H1 (cell line): Measurements from ENCODE around the gene DDX49. TPM values are rescaled to one million over a fixed set of nuclear protein-coding genes. Genes with fewer than 3 reads are reported as not detected.

Experiments used
- CTCF ChIA-PET: fragments of 300-600 bp; sonication (Branson Sonifier 250); formaldehyde crosslinking; loops from one replicate; lab custom pipeline; 2021; ENCODE audit not compliant: partially characterized antibody; lab: Charles Lee
- POLR2A ChIA-PET: fragments of 300-600 bp; sonication (Branson Sonifier 250); formaldehyde crosslinking; loops from one replicate; lab custom pipeline; 2021; ENCODE audit warnings: inconsistent platforms; ENCODE audit not compliant: partially characterized antibody; lab: Charles Lee
- DNase-seq, 2 experiments: peaks; one replicate each; pipeline versions ENCODE4 v3.0.0 to v3.0.0-alpha.2; 2010 to 2022; ENCODE audit warnings: low spot score in 2 of 2, low read depth in 1 of 2, mixed read lengths in 1 of 2
- FAIRE-seq: peaks from 2 replicates; lab custom pipeline; 2011; peaks lifted over from hg19 to GRCh38; lab: Jason Lieb, UNC
- H2AFZ ChIP-seq: 2 replicates; pipeline ENCODE4 v1.8.1; 2012; ENCODE audit warnings: low read length, inconsistent platforms
- H2AK5ac ChIP-seq: 2 replicates; pipeline ENCODE4 v1.6.1; 2013; ENCODE audit warnings: low read depth, low read length
- H2BK120ac ChIP-seq: replicated peaks from 2 replicates; pipeline ENCODE3; 2013; ENCODE audit warnings: low read depth, low read length, inconsistent platforms
- H2BK12ac ChIP-seq: 2 replicates; pipeline ENCODE4 v1.6.1; 2013; ENCODE audit warnings: low read depth, low read length
- H2BK15ac ChIP-seq: 2 replicates; pipeline ENCODE4 v1.6.1; 2013; ENCODE audit warnings: low read length
- H2BK20ac ChIP-seq: 2 replicates; pipeline ENCODE4 v1.6.1; 2013; ENCODE audit warnings: low read length
- H2BK5ac ChIP-seq: 2 replicates; pipeline ENCODE4 v1.6.1; 2013; ENCODE audit warnings: low read depth, low read length
- H3K14ac ChIP-seq: 2 replicates; pipeline ENCODE4 v1.6.1; 2013; ENCODE audit warnings: inconsistent platforms; ENCODE audit not compliant: insufficient read length
- H3K18ac ChIP-seq: 2 replicates; pipeline ENCODE4 v1.6.1; 2013; ENCODE audit warnings: low read length; ENCODE audit errors: extremely low read depth
- H3K23ac ChIP-seq: 2 replicates; pipeline ENCODE4 v1.6.1; 2013; ENCODE audit warnings: inconsistent platforms; ENCODE audit not compliant: insufficient read length
- H3K23me2 ChIP-seq: 2 replicates; pipeline ENCODE4 v1.6.1; 2013; ENCODE audit warnings: low read depth, low read length
- H3K27ac ChIP-seq: 2 replicates; pipeline ENCODE4 v1.6.1; 2011; ENCODE audit warnings: low read depth, low read length, inconsistent platforms
- H3K27me3 ChIP-seq, 4 experiments: replicated peaks in 1 of 4; 1 replicate in 1 of 4; 2 replicates in 3 of 4; pipeline versions ENCODE4 v1.6.1 to v1.8.1; 2011 to 2013; ENCODE audit warnings: low read length in 3 of 4, mild to moderate bottlenecking in 3 of 4, inconsistent platforms in 2 of 4, mixed read lengths in 2 of 4, moderate library complexity in 1 of 4; ENCODE audit not compliant: control insufficient read depth in 3 of 4, insufficient read depth in 3 of 4; ENCODE audit errors: extremely low read depth in 1 of 4
- H3K36me3 ChIP-seq, 4 experiments: 2 replicates each; pipeline versions ENCODE4 v1.6.1 to v1.8.1; 2011 to 2013; ENCODE audit warnings: mild to moderate bottlenecking in 4 of 4, low read length in 3 of 4, moderate library complexity in 2 of 4, control low read depth in 1 of 4, inconsistent platforms in 1 of 4; ENCODE audit not compliant: insufficient read depth in 4 of 4, control insufficient read depth in 2 of 4
- H3K4ac ChIP-seq: replicated peaks from 2 replicates; pipeline ENCODE3; 2013; ENCODE audit warnings: low read length, low read depth, mixed read lengths, inconsistent platforms; ENCODE audit not compliant: insufficient read length
- H3K4me1 ChIP-seq, 4 experiments: replicated peaks in 1 of 4; 1 replicate in 1 of 4; 2 replicates in 3 of 4; pipeline versions ENCODE4 v1.6.1 to v1.8.1; 2011 to 2013; ENCODE audit warnings: low read length in 3 of 4, inconsistent platforms in 2 of 4, mixed read lengths in 1 of 4; ENCODE audit not compliant: insufficient read depth in 4 of 4, control insufficient read depth in 3 of 4
- H3K4me2 ChIP-seq, 2 experiments: 2 replicates each; pipeline versions ENCODE4 v1.6.1 to v1.8.1; 2011 to 2013; ENCODE audit warnings: low read depth in 2 of 2, low read length in 2 of 2, control low read depth in 1 of 2, inconsistent platforms in 1 of 2, mild to moderate bottlenecking in 1 of 2; ENCODE audit not compliant: insufficient read depth in 1 of 2
- H3K4me3 ChIP-seq, 4 experiments: fragments of 200-600, 300-600 bp in 1 of 4; sonication (generic), shearing (Covaris generic), sonication (Bioruptor Twin) in 1 of 4; 2 replicates each; pipeline versions ENCODE4 v1.5.1 to v1.8.1; 2011 to 2016; ENCODE audit warnings: low read length in 4 of 4, low read depth in 3 of 4, control low read depth in 2 of 4, inconsistent platforms in 2 of 4, mild to moderate bottlenecking in 2 of 4, mixed read lengths in 1 of 4, moderate library complexity in 1 of 4; ENCODE audit not compliant: insufficient read depth in 2 of 4; ENCODE audit errors: extremely low read depth in 1 of 4
- H3K56ac ChIP-seq: replicated peaks from 2 replicates; pipeline ENCODE3; 2013; ENCODE audit warnings: low read depth, mild to moderate bottlenecking, mixed read lengths, low read length, inconsistent platforms; ENCODE audit not compliant: insufficient read length
- H3K79me1 ChIP-seq: 2 replicates; pipeline ENCODE4 v1.6.1; 2013; ENCODE audit warnings: low read depth, low read length, control low read depth
- H3K79me2 ChIP-seq, 2 experiments: 2 replicates each; pipeline versions ENCODE4 v1.6.1 to v1.8.1; 2012 to 2013; ENCODE audit warnings: low read length in 2 of 2, mild to moderate bottlenecking in 2 of 2, inconsistent platforms in 1 of 2; ENCODE audit not compliant: insufficient read depth in 2 of 2, control insufficient read depth in 1 of 2
- H3K9ac ChIP-seq, 4 experiments: replicated peaks in 1 of 4; 1 replicate in 1 of 4; 2 replicates in 3 of 4; pipeline versions ENCODE4 v1.6.1 to v1.8.1; 2011 to 2013; ENCODE audit warnings: low read depth in 3 of 4, low read length in 3 of 4, control low read depth in 2 of 4, mild to moderate bottlenecking in 2 of 4, moderate library complexity in 2 of 4, inconsistent platforms in 1 of 4; ENCODE audit errors: extremely low read depth in 1 of 4
- H3K9me3 ChIP-seq, 2 experiments: 2 replicates each; pipeline versions ENCODE4 v1.6.1 to v1.8.1; 2012 to 2013; ENCODE audit warnings: mild to moderate bottlenecking in 2 of 2, moderate library complexity in 2 of 2, control low read depth in 1 of 2, inconsistent platforms in 1 of 2, low read depth in 1 of 2, low read length in 1 of 2, mixed read lengths in 1 of 2; ENCODE audit not compliant: insufficient read depth in 2 of 2
- H4K20me1 ChIP-seq, 2 experiments: replicated peaks in 1 of 2; 2 replicates each; pipeline versions ENCODE3 to v1.8.1; 2011 to 2013; ENCODE audit warnings: inconsistent platforms in 2 of 2, low read length in 2 of 2, mild to moderate bottlenecking in 1 of 2; ENCODE audit not compliant: insufficient read depth in 2 of 2, control insufficient read depth in 1 of 2
- H4K5ac ChIP-seq: 2 replicates; pipeline ENCODE4 v1.6.1; 2013; ENCODE audit warnings: low read length, low read depth, mixed read lengths, inconsistent platforms; ENCODE audit not compliant: insufficient read length
- H4K8ac ChIP-seq: 2 replicates; pipeline ENCODE4 v1.8.0; 2013; ENCODE audit warnings: mild to moderate bottlenecking, moderate library complexity, low read length, inconsistent platforms; ENCODE audit not compliant: insufficient read depth; ENCODE audit errors: extremely low read depth
- H4K91ac ChIP-seq: replicated peaks from 2 replicates; pipeline ENCODE3; 2013; ENCODE audit warnings: low read length, mixed read lengths, inconsistent platforms; ENCODE audit not compliant: insufficient read length
- CEBPB ChIP-seq: IDR thresholded peaks from 2 replicates; pipeline ENCODE4 v1.6.1; 2012; ENCODE audit warnings: low read depth, low read length
- CHD1 ChIP-seq: IDR thresholded peaks from 2 replicates; pipeline ENCODE4 v1.6.1; 2012; ENCODE audit warnings: low read depth, low read length, improper control_type of control experiment
- CREB1 ChIP-seq: IDR thresholded peaks from 2 replicates; pipeline ENCODE4 v1.6.1; 2012; ENCODE audit warnings: inconsistent platforms
- GABPA ChIP-seq: IDR thresholded peaks from 2 replicates; pipeline ENCODE4 v1.6.1; 2011; ENCODE audit warnings: mild to moderate bottlenecking, low read length, moderate library complexity, borderline replicate concordance; ENCODE audit not compliant: insufficient read depth
- HDAC2 ChIP-seq, 2 experiments: fragments of 300-600 bp in 1 of 2; sonication (generic) in 1 of 2; IDR thresholded peaks; 2 replicates each; pipeline ENCODE4 v1.6.1; 2011 to 2012; ENCODE audit warnings: low read depth in 2 of 2, low read length in 2 of 2, mild to moderate bottlenecking in 2 of 2, moderate library complexity in 2 of 2, borderline replicate concordance in 1 of 2, inconsistent platforms in 1 of 2
- PHF8 ChIP-seq: fragments of 200-600 bp; sonication (generic); conservative IDR thresholded peaks from 2 replicates; pipeline ENCODE4 v1.7.1; 2012; ENCODE audit warnings: low read depth, mild to moderate bottlenecking, inconsistent platforms, low read length, moderate library complexity
- SIRT6 ChIP-seq: IDR thresholded peaks from one replicate; pipeline ENCODE4 v1.7.1; 2012; ENCODE audit warnings: low read length, inconsistent platforms
- TAF7 ChIP-seq: optimal IDR thresholded peaks from 2 replicates; pipeline ENCODE3; 2011; ENCODE audit warnings: low read depth, mild to moderate bottlenecking, inconsistent platforms, low read length, moderate library complexity, borderline replicate concordance
- WGBS, 2 experiments: shearing (Covaris generic) in 1 of 2; methylation state at CpG; one replicate each; pipeline versions ENCODE4 v1.1.6 to v1.1.7; 2013 to 2015; ENCODE audit warnings: low lambda C conversion rate in 2 of 2, mixed read lengths in 2 of 2, inconsistent platforms in 1 of 2, low coverage in 1 of 2, missing lambda C conversion rate in 1 of 2; ENCODE audit not compliant: insufficient replicate concordance in 2 of 2, insufficient coverage in 1 of 2, insufficient read length in 1 of 2; ENCODE audit errors: extremely low coverage in 1 of 2, missing lambda C conversion rate in 1 of 2; 5-methylcytosine and 5-hydroxymethylcytosine counted together
- polyA plus RNA-seq, 7 experiments: library from polyadenylated mRNA; depleted of rRNA in 3 of 7; stranded (reverse) in 5 of 7; unstranded in 2 of 7; fragments of >200 nt in 5 of 7; fragments of 200-250 nt in 2 of 7; gene quantifications; 1 replicate in 5 of 7; 2 replicates in 1 of 7; 4 replicates in 1 of 7; pipeline versions ENCODE4 v1.2.1 to v1.2.3, GENCODE V29; 2011 to 2013; ENCODE audit warnings: missing spikeins in 2 of 7, mixed read lengths in 2 of 7
- total RNA-seq: library from RNA; stranded (reverse); fragmentation: NEBNext Ultra II Directional; extraction: Animal tissue kit (Norgen Biotek cat#: 25700); gene quantifications from 2 replicates; pipeline ENCODE4 v1.2.1, GENCODE V29; 2021
- TF ChIP-seq, protein P1 (sequence below): IDR thresholded peaks from 2 replicates; pipeline ENCODE4 v1.6.1; 2011; ENCODE audit warnings: low read length, improper control_type of control experiment

DDX49 gene
- total and polyA plus RNA-seq, 2 of the 8 experiments (the other 6 are each of a cell fraction or from before 2014, with no cell fraction given): 41.3 to 46.5 TPM

DNA sequence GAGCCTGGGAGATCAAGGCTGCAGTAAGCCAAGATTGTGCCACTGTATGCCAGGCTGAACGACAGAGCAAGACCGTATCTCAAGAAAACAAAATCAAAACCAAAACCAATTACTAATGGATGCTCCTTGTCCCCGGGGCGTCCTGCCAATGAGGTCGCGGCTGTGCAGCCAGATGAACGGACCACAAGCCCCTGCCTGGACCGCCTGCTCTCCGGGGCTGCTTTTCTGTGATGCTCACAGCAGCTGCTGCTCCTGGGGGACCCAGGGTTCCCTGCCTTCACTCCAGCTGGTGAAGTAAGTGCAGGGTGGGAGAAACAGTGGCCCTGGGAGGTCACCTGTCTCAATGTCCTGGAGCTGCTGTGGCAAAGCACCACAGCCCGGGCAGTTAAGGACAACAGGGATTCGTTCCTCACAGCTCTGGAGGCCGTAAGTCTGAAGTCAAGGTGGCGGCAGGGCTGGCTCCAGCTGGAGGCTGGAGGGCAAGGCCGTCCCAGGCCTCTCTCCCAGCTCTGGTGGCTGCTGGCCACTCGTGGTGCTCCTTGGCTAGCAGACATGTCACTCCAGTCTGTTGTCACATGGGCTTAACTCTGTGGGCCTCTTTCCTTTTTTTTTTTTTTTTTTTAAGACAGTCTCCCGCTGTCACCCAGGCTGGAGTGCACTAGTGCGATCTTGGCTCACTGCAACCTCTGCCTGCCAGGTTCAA is 10.4 kb upstream of the DDX49 start:
- no peaks in the 10 kb centered on the region for H3K4me1 ChIP-seq

More for the DNA sequence above, 10.4 kb upstream of the DDX49 start:
- H3K18ac ChIP-seq: no peak overlapping the region
- no peak overlapping the region for H2AFZ ChIP-seq
- H3K79me2 ChIP-seq: no peaks in the 10 kb centered on the region; a peak in 1 of 4 replicates
- ChIA-PET CTCF (interaction anchor here (1.0 to 7.8 kb wide), 5 partner anchors 10 to 91 kb away, joined by 3 to 34 read pairs (median 5); no protein-coding TSS in a partner anchor), POLR2A (interaction anchor here (0.7 to 3.2 kb wide), 5 partner anchors 10 to 75 kb away, joined by 3 to 13 read pairs (median 4); partner anchors contain the start of genes COPE and DDX49)
- no peak overlapping the region for H4K5ac ChIP-seq
- DNase-seq (no peak), FAIRE-seq (no peak)
- no peak overlapping the region for H2BK5ac ChIP-seq
- H3K4me2 ChIP-seq: no peak overlapping the region
- no peak overlapping the region for H2BK12ac ChIP-seq
- H3K4me3 ChIP-seq: no peak overlapping the region
- H3K14ac ChIP-seq: no peak overlapping the region
- no peak overlapping the region for H4K91ac ChIP-seq
- H3K36me3 ChIP-seq: peaks cover 0 to 26% (median 6%) of the 10 kb centered on the region in 4 experiments; a peak in 4 of 8 replicates
- WGBS, 2 experiments: 93% methylated on average over 16 of the region's 17 CpGs; no CpG with 5 or more reads in 1 of the 2 experiments
- peaks cover 6 to 23% of the 10 kb centered on the region in 2 experiments for H4K20me1 ChIP-seq
- no peaks in the 10 kb centered on the region for H3K23me2 ChIP-seq
- no peak overlapping the region for H2BK20ac ChIP-seq
- H3K79me1 ChIP-seq: peaks cover 8% of the 10 kb centered on the region
- no peak overlapping the region for H3K4ac ChIP-seq
- H2AK5ac ChIP-seq: no peak overlapping the region
- no peak overlapping the region for H4K8ac ChIP-seq
- no peak for TF ChIP-seq HDAC2 (IDR thresholded peaks at IDR 0.05; ENCODE audit: borderline replicate concordance in 1 of 2, low read depth in 2 of 2, low read length in 2 of 2)
- no peak for TF ChIP-seq GABPA
- TF ChIP-seq, protein P1, sequence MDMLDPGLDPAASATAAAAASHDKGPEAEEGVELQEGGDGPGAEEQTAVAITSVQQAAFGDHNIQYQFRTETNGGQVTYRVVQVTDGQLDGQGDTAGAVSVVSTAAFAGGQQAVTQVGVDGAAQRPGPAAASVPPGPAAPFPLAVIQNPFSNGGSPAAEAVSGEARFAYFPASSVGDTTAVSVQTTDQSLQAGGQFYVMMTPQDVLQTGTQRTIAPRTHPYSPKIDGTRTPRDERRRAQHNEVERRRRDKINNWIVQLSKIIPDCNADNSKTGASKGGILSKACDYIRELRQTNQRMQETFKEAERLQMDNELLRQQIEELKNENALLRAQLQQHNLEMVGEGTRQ: no peak
- TF ChIP-seq SIRT6: no peak
- TF ChIP-seq CHD1: no peak
- no peak for TF ChIP-seq CREB1
- TF ChIP-seq CEBPB: no peak
- TF ChIP-seq PHF8: no peak
- no peak for TF ChIP-seq TAF7
- no peak overlapping the region for H3K23ac ChIP-seq
- no peaks in the 10 kb centered on the region for H3K27me3 ChIP-seq
- no peak overlapping the region for H3K27ac ChIP-seq
- H2BK120ac ChIP-seq: no peak overlapping the region
- H2BK15ac ChIP-seq: no peak overlapping the region
- no peaks in the 10 kb centered on the region for H3K9me3 ChIP-seq
- no peak overlapping the region for H3K9ac ChIP-seq
- H3K56ac ChIP-seq: no peak overlapping the region
